Esophagus muscularis mucosa (tissue), 3 donors: Measurements from ENCODE around the gene CHDH.

Source experiments
- CTCF ChIP-seq, 3 experiments: fragments of 200-600 bp in 2 of 3; fragments of 450-650 bp in 1 of 3; sonication (generic) in 2 of 3; IDR thresholded peaks; one replicate each; pipeline ENCODE4 v1.5.1; 2017 to 2019; ENCODE audit warnings: antibody characterized with exemption in 3 of 3, mild to moderate bottlenecking in 2 of 3, moderate library complexity in 1 of 3
- POLR2AphosphoS5 ChIP-seq, 2 donors: sonication (generic); formaldehyde crosslinking; IDR thresholded peaks; one replicate each; pipeline ENCODE4 v1.6.1; 2017; ENCODE audit warnings: antibody characterized with exemption in 2 of 2

DNA sequence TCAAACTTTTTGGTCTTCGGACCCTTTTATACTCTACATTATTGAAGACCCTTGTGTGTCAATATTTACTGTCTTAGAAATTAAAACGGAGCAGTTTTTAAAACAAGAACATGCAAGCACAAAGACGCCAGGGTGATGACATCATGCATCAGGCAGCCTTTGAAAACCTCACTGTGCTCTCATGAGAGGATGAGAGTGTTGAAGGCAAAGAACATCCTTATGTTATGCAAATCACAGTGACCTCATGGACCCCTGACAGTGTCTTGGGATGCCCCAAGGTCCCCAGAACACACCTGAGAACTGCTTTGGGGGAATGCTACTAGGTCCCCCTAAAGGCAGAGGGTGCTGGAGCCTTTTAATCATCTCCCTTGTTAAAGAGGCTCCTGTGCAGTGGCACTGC, 51.6 kb downstream of the CHDH start:
- TF ChIP-seq CTCF (IDR thresholded peaks at IDR 0.05) (no peak), POLR2AphosphoS5 (IDR thresholded peaks at IDR 0.05) (no peak)
